ENCODE results near the gene HEPHL1.

HEPHL1 gene

GRCh38 chr11:94144664-94145063 lies 123.5 kb downstream of the HEPHL1 start:
- Histone ChIP-seq H3K27me3 (replicated peaks; ENCODE audit: insufficient read depth, low read length) (no peaks in the 10 kb centered on the region), H4K20me1 (ENCODE audit: insufficient read depth, low read length) (no peaks in the 10 kb centered on the region), H2AFZ (ENCODE audit: low read length) (no peak overlapping the region), H3K4me2 (ENCODE audit: low read depth, low read length) (no peak overlapping the region), H3K79me2 (ENCODE audit: low read length) (peaks cover 92% of the 10 kb centered on the region), H3K36me3 (replicated peaks; ENCODE audit: insufficient read depth, low read length) (no peaks in the 10 kb centered on the region), H3K27ac (ENCODE audit: low read length) (no peak overlapping the region), H3K4me1 (ENCODE audit: low read length) (no peaks in the 10 kb centered on the region), H3K9me2 (replicated peaks; ENCODE audit: insufficient read depth, low read length) (no peaks in the 10 kb centered on the region), H3K4me3 (ENCODE audit: low read length) (no peak overlapping the region), H3K9ac (ENCODE audit: low read length) (no peak overlapping the region), H3F3A (ENCODE audit: insufficient read depth, low read length) (no peaks in the 10 kb centered on the region), H3K9me3 (replicated peaks; ENCODE audit: insufficient read depth, low read length) (no peaks in the 10 kb centered on the region)
- TF ChIP-seq EZH2phosphoT487 (IDR thresholded peaks at IDR 0.05; ENCODE audit: low read length): no peak
- TF ChIP-seq CTCF (IDR thresholded peaks at IDR 0.05; ENCODE audit: low read length): no peak
- no peak for TF ChIP-seq EZH2 (optimal IDR thresholded peaks at IDR 0.05; ENCODE audit: low read depth, low read length)
- no peak for DNase-seq

- DNase-seq: no peak
- Histone ChIP-seq H3F3A (ENCODE audit: insufficient read depth, low read length) (no peaks in the 10 kb centered on the region), H3K9me2 (replicated peaks; ENCODE audit: insufficient read depth, low read length) (no peaks in the 10 kb centered on the region), H3K27ac (ENCODE audit: low read length) (no peak overlapping the region), H3K79me2 (ENCODE audit: low read length) (peaks cover 91% of the 10 kb centered on the region), H3K4me1 (ENCODE audit: low read length) (no peaks in the 10 kb centered on the region), H3K9me3 (replicated peaks; ENCODE audit: insufficient read depth, low read length) (no peaks in the 10 kb centered on the region), H4K20me1 (ENCODE audit: insufficient read depth, low read length) (no peaks in the 10 kb centered on the region), H3K27me3 (replicated peaks; ENCODE audit: insufficient read depth, low read length) (no peaks in the 10 kb centered on the region), H3K4me3 (ENCODE audit: low read length) (no peak overlapping the region), H3K9ac (ENCODE audit: low read length) (no peak overlapping the region), H2AFZ (ENCODE audit: low read length) (no peak overlapping the region), H3K36me3 (replicated peaks; ENCODE audit: insufficient read depth, low read length) (no peaks in the 10 kb centered on the region), H3K4me2 (ENCODE audit: low read depth, low read length) (no peak overlapping the region)
- no peak for TF ChIP-seq EZH2 (optimal IDR thresholded peaks at IDR 0.05; ENCODE audit: low read depth, low read length)
- no peak for TF ChIP-seq CTCF (IDR thresholded peaks at IDR 0.05; ENCODE audit: low read length)
- TF ChIP-seq EZH2phosphoT487 (IDR thresholded peaks at IDR 0.05; ENCODE audit: low read length): no peak
Measured at GRCh38 chr11:94145431-94145830, 124.3 kb downstream of the HEPHL1 start.

GRCh38 chr11:94145916-94146315 lies 124.8 kb downstream of the HEPHL1 start:
- no peaks in the 10 kb centered on the region for H3F3A ChIP-seq (ENCODE audit: insufficient read depth, low read length)
- H3K4me2 ChIP-seq (ENCODE audit: low read depth, low read length): no peak overlapping the region
- no peak for TF ChIP-seq CTCF (IDR thresholded peaks at IDR 0.05; ENCODE audit: low read length)
- TF ChIP-seq EZH2phosphoT487 (IDR thresholded peaks at IDR 0.05; ENCODE audit: low read length): no peak
- no peak for TF ChIP-seq EZH2 (optimal IDR thresholded peaks at IDR 0.05; ENCODE audit: low read depth, low read length)
- H3K9me2 ChIP-seq (replicated peaks; ENCODE audit: insufficient read depth, low read length): no peaks in the 10 kb centered on the region
- H3K27ac ChIP-seq (ENCODE audit: low read length): no peak overlapping the region
- no peak overlapping the region for H3K4me3 ChIP-seq (ENCODE audit: low read length)
- DNase-seq: no peak
- H3K79me2 ChIP-seq (ENCODE audit: low read length): peaks cover 94% of the 10 kb centered on the region
- H3K36me3 ChIP-seq (replicated peaks; ENCODE audit: insufficient read depth, low read length): no peaks in the 10 kb centered on the region
- no peaks in the 10 kb centered on the region for H3K9me3 ChIP-seq (replicated peaks; ENCODE audit: insufficient read depth, low read length)
- no peaks in the 10 kb centered on the region for H4K20me1 ChIP-seq (ENCODE audit: insufficient read depth, low read length)
- H3K4me1 ChIP-seq (ENCODE audit: low read length): no peaks in the 10 kb centered on the region
- no peak overlapping the region for H3K9ac ChIP-seq (ENCODE audit: low read length)
- H3K27me3 ChIP-seq (replicated peaks; ENCODE audit: insufficient read depth, low read length): no peaks in the 10 kb centered on the region
- H2AFZ ChIP-seq (ENCODE audit: low read length): no peak overlapping the region
